NCI-H345 treated with DMSO at 0.1 percent for 48 hours (cell line): ENCODE data around the gene SAMD4B.

Source experiments
- DNase-seq: peaks from one replicate; lab custom pipeline; 2025; ENCODE audit not compliant: unreplicated experiment; lab: John Stamatoyannopoulos, UW

Gene SAMD4B

GRCh38 chr19:39422020-39422419 lies 79.8 kb downstream of the SAMD4B start:
- no peak for DNase-seq

GRCh38 chr19:39423258-39424086 lies 81.3 kb downstream of the SAMD4B start:
- no peak for DNase-seq

DNA sequence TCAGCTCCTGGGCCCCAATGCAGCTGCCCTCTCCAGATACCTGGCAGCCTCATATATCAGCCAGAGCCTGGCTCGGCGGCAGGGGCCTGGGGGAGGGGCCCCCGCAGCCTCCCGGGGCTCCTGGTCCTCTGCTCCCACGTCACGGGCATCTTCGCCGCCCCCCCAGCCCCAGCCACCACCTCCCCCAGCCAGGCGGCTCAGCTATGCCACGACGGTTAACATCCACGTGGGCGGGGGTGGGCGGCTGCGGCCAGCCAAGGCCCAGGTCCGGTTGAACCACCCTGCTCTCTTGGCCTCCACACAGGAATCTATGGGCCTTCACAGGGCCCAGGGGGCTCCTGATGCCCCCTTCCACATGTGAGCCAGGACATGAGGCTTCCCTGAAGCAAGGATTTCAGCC lies 82.7 kb downstream of the SAMD4B start:
- DNase-seq: no peak

GRCh38 chr19:39425744-39426143 lies 83.5 kb downstream of the SAMD4B start:
- DNase-seq: no peak

DNA sequence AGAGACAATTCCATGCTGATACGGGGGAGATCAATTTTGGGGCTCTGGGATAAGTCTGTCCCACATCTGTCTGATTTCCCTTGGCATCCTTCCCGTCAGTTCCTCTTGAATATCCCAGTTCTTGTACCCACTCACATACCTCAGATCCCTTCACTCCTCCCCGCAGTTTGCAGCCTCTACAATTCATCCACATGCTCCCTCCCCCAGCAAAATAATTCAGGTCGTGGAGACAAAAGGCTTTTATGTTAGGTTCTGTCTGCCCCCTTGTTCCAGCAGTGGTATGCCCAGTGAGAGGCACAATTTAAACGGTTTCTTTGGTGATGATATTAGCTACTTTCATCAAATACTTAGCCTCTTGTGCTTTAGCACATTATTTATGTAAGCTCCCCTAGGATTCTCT lies 83.9 kb downstream of the SAMD4B start:
- no peak for DNase-seq

DNA sequence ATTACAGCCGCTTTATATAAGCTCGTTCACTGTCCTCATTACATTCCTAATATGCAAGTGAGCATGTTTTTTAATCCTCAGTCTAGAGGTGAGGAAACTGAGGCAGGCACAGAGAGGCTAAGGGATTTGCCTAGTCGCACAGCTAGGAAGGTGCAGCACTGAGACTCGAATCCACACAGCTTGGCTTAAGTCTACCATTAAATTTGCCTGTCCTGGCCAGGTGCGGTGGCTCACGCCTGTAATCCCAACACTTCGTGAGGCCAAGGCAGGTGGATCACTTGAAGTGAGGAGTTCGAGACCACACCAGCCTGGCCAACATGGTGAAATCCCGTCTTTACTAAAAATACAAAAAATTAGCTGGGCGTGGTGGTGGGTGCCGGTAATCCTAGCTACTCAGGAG lies 85.5 kb downstream of the SAMD4B start:
- no peak for DNase-seq

DNA sequence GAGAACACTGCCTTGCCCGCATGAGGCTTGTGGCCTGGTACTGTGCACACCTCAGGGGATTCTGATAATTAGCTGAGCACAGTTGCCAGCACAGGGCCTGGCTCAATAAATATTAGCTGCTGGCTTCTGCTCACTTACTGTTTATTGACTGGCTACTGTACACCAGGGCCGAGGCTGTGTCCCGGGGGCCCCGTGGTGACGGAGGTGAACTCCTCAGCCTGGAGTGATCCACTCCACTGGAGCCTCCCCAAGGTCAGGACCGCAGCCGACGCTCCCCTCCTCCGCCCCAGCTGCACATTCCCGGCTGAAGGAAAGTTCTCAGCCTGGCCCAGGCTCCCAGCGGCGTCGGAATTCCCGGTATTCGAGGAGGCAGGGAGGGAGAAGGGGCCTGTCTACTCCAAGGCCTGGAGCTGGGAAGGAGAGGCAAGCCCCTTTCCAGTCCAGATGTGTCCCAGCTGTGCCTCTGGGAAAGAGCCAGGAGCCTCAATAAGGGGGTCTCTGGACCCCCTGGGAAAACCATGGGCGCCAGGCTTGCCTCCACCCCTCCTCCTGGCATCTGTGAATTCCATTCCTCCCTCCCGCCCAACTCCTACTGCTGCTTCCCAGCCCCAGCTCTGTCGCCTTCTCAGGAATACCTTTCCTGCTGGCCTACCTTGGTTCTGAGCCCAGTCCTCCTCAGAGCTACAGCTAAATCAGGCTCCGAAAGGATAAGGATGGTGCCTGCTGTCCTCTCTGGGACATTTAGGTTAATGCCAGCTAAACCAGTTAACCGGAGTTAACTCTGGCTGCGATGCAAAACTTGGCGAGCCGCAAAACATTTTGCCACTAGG lies 86.3 kb downstream of the SAMD4B start:
- no peak for DNase-seq

DNA sequence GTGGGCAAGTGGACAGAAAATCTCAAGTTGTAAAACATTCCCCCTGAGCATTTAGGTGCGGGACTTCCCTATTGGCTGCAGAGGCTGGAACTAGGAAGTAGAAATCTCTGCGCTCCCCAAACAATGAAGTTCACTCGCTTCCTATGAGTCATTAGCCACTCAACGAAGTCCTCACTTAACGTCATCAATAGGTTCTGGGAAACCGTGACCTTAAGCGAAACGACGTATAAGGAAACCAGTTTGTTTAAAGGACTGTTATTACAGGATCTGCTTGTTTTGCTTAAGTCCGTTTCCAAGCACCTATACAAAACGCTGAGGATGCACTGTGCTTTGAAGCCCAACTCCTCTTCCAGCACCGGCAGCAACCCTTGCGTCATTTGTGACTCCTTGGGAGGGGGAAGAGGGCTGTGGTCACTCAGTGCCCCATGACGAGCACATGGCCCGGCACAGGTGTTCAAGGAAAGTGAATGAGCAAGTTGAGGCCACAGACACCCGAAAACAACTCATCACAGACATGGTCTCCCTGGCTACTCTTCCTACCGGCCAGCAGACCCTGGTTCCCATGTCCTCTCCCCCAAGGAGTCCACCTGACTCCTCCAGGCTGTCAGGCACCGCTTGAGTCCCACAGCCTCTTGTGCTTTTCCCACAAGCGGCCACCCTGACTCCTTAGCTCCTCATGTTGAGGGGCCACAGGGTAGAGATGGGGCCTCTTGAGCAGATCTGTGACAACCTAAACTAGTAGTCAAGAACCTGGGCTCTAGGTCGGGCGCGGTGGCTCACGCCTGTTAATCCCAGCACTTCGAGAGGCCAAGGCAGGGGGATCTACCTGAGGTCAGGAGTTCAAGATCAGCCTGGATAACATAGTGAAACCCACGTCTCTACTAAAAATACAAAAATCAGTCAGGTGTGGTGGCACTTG lies 88.7 kb downstream of the SAMD4B start:
- no peak for DNase-seq

- DNase-seq: no peak
Measured at GRCh38 chr19:39432677-39433025, 90.4 kb downstream of the SAMD4B start.

DNA sequence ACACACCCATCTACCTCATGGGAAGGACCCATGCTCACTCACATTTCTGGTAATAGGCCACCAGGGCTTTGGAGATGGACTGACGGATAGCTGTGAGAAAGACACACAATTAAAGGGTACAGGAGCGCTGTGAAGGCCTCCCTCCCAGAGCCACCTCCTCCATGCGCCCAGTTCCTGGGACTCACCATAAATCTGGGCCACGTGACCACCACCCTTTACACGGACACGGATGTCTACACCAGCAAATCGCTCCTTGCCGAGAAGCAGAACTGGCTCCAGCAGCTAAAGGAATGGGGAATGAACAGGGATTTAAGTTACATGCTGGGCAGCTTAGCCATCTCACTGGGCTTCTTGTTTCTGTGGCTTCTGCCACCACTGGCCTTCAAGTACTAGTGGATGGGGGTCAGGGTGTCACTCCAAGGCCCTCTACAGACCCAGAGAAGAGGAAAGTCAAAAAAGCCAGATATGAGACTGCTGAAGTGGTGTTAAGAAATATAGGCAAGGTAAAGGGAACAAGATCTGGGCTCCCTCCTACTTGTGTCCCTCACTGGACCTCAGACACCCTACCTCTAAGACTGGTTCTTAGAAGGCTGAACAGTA lies 91.4 kb downstream of the SAMD4B start:
- no peak for DNase-seq

DNA sequence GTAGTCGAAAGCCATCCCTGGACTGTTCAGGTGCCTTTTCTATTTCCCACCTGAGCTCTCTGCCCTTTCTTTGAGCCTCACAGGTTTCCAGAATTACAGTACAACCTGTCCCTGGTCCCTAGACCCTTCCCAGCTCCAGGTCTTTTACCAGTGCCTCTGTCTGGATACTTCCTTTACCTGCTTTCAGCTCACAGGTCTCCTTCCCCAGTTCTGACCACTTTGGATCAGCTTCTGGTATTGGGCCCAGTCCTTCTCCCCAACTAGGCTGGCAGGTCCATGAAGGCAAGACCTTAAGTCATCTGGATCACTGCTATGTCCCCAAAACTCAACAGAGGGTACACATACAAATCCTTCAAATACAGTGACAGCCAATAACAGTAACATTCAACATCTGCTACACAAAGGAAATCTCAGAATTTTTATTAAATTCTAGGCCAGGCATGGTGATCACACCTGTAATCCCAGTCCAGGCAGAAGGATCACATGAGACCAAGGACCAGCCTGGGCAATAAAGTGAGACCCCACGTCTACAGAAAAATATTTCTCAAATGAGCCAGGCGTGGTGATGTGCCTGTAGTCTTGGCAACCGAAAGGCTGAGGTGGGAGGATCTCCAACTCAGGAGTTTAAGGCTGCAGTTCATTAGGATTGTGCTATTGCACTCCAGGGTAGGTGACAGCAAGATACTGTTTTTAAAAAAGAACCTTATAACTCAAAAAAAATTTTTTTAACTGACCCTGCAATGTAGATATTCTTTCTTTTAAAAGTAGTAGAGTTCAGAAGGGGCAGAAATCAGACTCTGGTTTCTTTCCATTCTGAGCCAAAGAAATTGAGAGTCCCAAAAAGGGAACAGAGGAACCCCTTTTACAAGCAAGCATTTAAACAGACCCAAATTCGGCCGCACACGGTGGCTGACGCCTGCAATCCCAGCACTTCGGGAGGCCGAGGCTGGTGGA lies 92.2 kb downstream of the SAMD4B start:
- no peak for DNase-seq
